Skeletal muscle tissue (tissue), 4 donors: Measurements from ENCODE around the gene PCDHA1. TPM values are rescaled to one million over a fixed set of nuclear protein-coding genes. Genes with fewer than 3 reads are reported as not detected.
A peak's percentile ranks its signal among the peaks of the same experiment; 100 is the strongest.

Experiments used
- H3K27ac ChIP-seq: one replicate; pipeline ENCODE4 v1.7.0; 2013; ENCODE audit warnings: mild to moderate bottlenecking, low read depth, low read length, inconsistent platforms
- H3K27me3 ChIP-seq, 3 donors: one replicate each; pipeline ENCODE4 v1.7.0; 2013; ENCODE audit warnings: low read length in 3 of 3; ENCODE audit not compliant: control insufficient read depth in 3 of 3, insufficient read depth in 3 of 3
- H3K36me3 ChIP-seq, 3 donors: one replicate each; pipeline ENCODE4 v1.7.0; 2013; ENCODE audit warnings: low read length in 3 of 3; ENCODE audit not compliant: control insufficient read depth in 3 of 3, insufficient read depth in 3 of 3
- H3K4me1 ChIP-seq, 3 donors: one replicate each; pipeline ENCODE4 v1.7.0; 2013; ENCODE audit warnings: low read length in 3 of 3, mild to moderate bottlenecking in 3 of 3; ENCODE audit not compliant: control insufficient read depth in 3 of 3, insufficient read depth in 3 of 3
- H3K4me3 ChIP-seq, 3 donors: one replicate each; pipeline ENCODE4 v1.7.0; 2013; ENCODE audit warnings: low read length in 3 of 3
- H3K9ac ChIP-seq, 3 donors: one replicate each; pipeline ENCODE4 v1.7.0; 2013; ENCODE audit warnings: low read length in 3 of 3, mild to moderate bottlenecking in 3 of 3, moderate library complexity in 2 of 3, low read depth in 1 of 3
- H3K9me3 ChIP-seq, 3 donors: one replicate each; pipeline ENCODE4 v1.7.0; 2013; ENCODE audit warnings: low read length in 3 of 3; ENCODE audit not compliant: control insufficient read depth in 3 of 3
- total RNA-seq: library from RNA; depleted of rRNA; stranded (reverse); fragments of >200 nt; gene quantifications from one replicate; pipeline ENCODE4 v1.2.3, GENCODE V29; 2014
- donor health status: Osteomylitis.

PCDHA1 gene
- total RNA-seq, 1 donor from 2014 or later: not detected

GRCh38 chr5:140965905-140966292 is 180.0 kb downstream of the PCDHA1 start:
- Histone ChIP-seq H3K27ac (no peak overlapping the region), H3K9ac (peak overlapping the region in 1 of 3 donors; percentile 40), H3K36me3 (no peaks in the 10 kb centered on the region), H3K27me3 (peaks cover 24 to 26% (median 25%) of the 10 kb centered on the region in 3 donors), H3K9me3 (no peaks in the 10 kb centered on the region), H3K4me1 (peaks cover 8 to 14% (median 13%) of the 10 kb centered on the region in 3 donors), H3K4me3 (peak overlapping the region; percentile 60 to 67 (median 66))

- H3K27me3 ChIP-seq: peaks cover 24 to 26% (median 25%) of the 10 kb centered on the region in 3 donors
- peak within 1 kb of the TSS in 2 of 3 donors; percentile 27 to 40 for H3K9ac ChIP-seq
- H3K4me3 ChIP-seq: peak within 1 kb of the TSS; percentile 60 to 67 (median 66)
- peaks cover 8 to 14% (median 13%) of the 10 kb centered on the region in 3 donors for H3K4me1 ChIP-seq
- no peak within 1 kb of the TSS for H3K27ac ChIP-seq
- no peaks in the 10 kb centered on the region for H3K9me3 ChIP-seq
- H3K36me3 ChIP-seq: no peaks in the 10 kb centered on the region
Observed at GRCh38 chr5:140966293-140967225, 180.6 kb downstream of the PCDHA1 start, which contains the start of gene PCDHAC2. Gene PCDHAC2, plus strand, starts transcription at chr5:140966476. Its CDS starts 291 bp downstream, at chr5:140966767.

GRCh38 chr5:140967226-140967893 is 181.4 kb downstream of the PCDHA1 start:
- Histone ChIP-seq H3K4me3 (peak overlapping the region; percentile 45 to 67 (median 60)), H3K27ac (no peak overlapping the region), H3K36me3 (no peaks in the 10 kb centered on the region), H3K9ac (no peak overlapping the region), H3K27me3 (peaks cover 24 to 26% (median 25%) of the 10 kb centered on the region in 3 donors), H3K9me3 (no peaks in the 10 kb centered on the region), H3K4me1 (peaks cover 8 to 14% (median 13%) of the 10 kb centered on the region in 3 donors)

DNA sequence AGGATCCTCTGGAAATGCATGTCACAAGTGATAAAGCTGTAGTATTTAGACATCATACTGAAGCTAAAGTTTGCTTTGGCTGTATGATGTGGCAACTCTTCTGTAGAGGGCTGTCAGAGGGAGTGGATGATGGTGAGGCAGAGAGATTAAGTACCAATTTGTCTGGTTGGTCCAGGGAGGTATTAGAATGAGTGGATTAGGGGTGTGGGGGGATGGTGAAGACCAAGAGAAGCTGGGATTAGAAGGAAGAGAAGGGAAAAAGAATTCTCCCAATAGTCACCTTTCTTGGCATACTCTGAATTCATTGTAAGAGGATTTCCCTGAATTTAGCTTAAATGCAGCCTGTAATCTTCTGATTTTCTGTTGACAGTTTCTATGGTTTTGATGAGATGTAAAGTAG is 183.9 kb downstream of the PCDHA1 start:
- no peak overlapping the region for H3K27ac ChIP-seq
- H3K9ac ChIP-seq: no peak overlapping the region
- no peaks in the 10 kb centered on the region for H3K36me3 ChIP-seq
- H3K27me3 ChIP-seq: peaks cover 24 to 26% (median 25%) of the 10 kb centered on the region in 3 donors
- H3K4me1 ChIP-seq: peaks cover 8 to 14% (median 13%) of the 10 kb centered on the region in 3 donors
- H3K9me3 ChIP-seq: no peaks in the 10 kb centered on the region
- H3K4me3 ChIP-seq: no peak overlapping the region

- H3K9me3 ChIP-seq: no peaks in the 10 kb centered on the region
- H3K36me3 ChIP-seq: no peaks in the 10 kb centered on the region
- H3K27ac ChIP-seq: no peak overlapping the region
- H3K4me1 ChIP-seq: no peaks in the 10 kb centered on the region
- H3K27me3 ChIP-seq: peaks cover 0 to 5% (median under 1%) of the 10 kb centered on the region in 3 donors
- no peak overlapping the region for H3K9ac ChIP-seq
- H3K4me3 ChIP-seq: no peak overlapping the region
Observed at GRCh38 chr5:140973550-140973949, 187.6 kb downstream of the PCDHA1 start.

DNA sequence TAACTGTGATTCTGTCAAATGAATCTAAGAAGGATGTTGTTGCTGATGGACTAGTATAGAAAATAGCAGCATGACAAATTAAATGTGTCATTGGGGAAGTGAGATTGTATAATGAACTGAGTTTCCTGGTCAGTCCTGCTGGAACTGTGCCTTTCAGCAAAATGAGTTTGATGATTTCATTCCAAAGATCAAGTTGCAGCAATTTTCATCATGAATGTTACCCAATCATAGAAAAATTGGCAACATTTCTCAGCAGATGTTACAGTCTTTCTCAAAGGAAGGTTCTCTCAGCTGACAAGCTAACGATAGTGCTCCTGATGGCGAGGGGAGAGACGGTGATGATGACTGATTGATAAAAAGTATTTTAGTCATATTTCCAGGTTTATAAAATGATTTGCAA is 191.1 kb downstream of the PCDHA1 start:
- Histone ChIP-seq H3K9ac (no peak overlapping the region), H3K27ac (no peak overlapping the region), H3K9me3 (no peaks in the 10 kb centered on the region), H3K36me3 (no peaks in the 10 kb centered on the region), H3K27me3 (no peaks in the 10 kb centered on the region), H3K4me3 (no peak overlapping the region), H3K4me1 (no peaks in the 10 kb centered on the region)

- Histone ChIP-seq H3K4me1 (no peaks in the 10 kb centered on the region), H3K9me3 (no peaks in the 10 kb centered on the region), H3K27me3 (no peaks in the 10 kb centered on the region), H3K4me3 (no peak overlapping the region), H3K27ac (no peak overlapping the region), H3K9ac (no peak overlapping the region), H3K36me3 (no peaks in the 10 kb centered on the region)
Observed at GRCh38 chr5:140978260-140978659, 192.3 kb downstream of the PCDHA1 start.

GRCh38 chr5:140978983-140979382 is 193.0 kb downstream of the PCDHA1 start:
- no peak overlapping the region for H3K9ac ChIP-seq
- H3K9me3 ChIP-seq: no peaks in the 10 kb centered on the region
- H3K36me3 ChIP-seq: no peaks in the 10 kb centered on the region
- H3K4me1 ChIP-seq: no peaks in the 10 kb centered on the region
- H3K27ac ChIP-seq: no peak overlapping the region
- no peaks in the 10 kb centered on the region for H3K27me3 ChIP-seq
- no peak overlapping the region for H3K4me3 ChIP-seq

DNA sequence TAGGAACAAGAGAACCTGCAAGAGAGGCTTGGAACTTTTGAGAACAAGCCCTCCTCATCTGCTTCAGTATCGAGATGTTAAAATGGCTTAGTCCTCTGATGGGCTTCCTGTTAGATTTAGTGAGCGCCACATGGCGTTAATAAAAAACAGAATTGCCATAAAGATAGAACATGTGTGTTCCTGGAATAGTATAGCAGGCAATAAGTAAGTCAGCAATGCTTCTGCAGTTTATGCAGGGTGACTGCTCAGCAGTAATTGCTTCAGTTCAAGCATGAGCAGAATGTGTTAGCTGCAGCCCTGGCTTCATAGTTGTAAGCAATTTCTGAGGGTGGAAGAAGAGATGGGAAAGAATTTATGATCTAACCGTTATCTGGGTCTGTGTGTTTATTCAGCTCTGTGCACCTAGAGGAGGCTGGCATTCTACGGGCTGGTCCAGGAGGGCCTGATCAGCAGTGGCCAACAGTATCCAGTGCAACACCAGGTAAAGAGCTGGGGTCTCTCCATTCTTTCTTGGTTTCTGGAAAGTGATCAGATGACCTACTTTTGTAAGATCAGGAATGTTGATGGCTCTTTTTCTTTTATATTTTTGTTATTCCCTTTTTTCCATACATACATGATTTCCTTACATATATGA is 196.3 kb downstream of the PCDHA1 start:
- Histone ChIP-seq H3K36me3 (no peaks in the 10 kb centered on the region), H3K27me3 (no peaks in the 10 kb centered on the region), H3K27ac (no peak overlapping the region), H3K9ac (no peak overlapping the region), H3K4me1 (no peaks in the 10 kb centered on the region), H3K9me3 (no peaks in the 10 kb centered on the region), H3K4me3 (no peak overlapping the region)
